Peyer's patch (tissue), 4 donors: ENCODE measurements around the gene SELL. TPM values are rescaled to one million over a fixed set of nuclear protein-coding genes. Genes with fewer than 3 reads are reported as not detected.
A peak's percentile ranks its signal among the peaks of the same experiment; 100 is the strongest.
"Not testable (repeated sequence)": the region's sequence is repeated elsewhere in the genome, so short reads cannot be mapped to it uniquely, and the experiment has no call there.

ENCODE experiments used
- DNase-seq, 3 donors: peaks; one replicate each; pipeline ENCODE4 v3.0.0-alpha.2; 2017 to 2019
- H3K27ac ChIP-seq, 4 donors: fragments of 200-600 bp; sonication (generic); one replicate each; pipeline ENCODE4 v1.5.1; 2016 to 2019
- H3K27me3 ChIP-seq, 2 donors: fragments of 200-600 bp; sonication (generic); one replicate each; pipeline ENCODE4 v1.5.1; 2019
- H3K36me3 ChIP-seq, 3 donors: fragments of 200-600 bp; sonication (generic); one replicate each; pipeline ENCODE4 v1.5.1; 2016 to 2019
- H3K4me1 ChIP-seq, 4 donors: fragments of 200-600 bp; sonication (generic); one replicate each; pipeline ENCODE4 v1.5.1; 2016 to 2019
- H3K4me3 ChIP-seq, 4 donors: fragments of 200-600 bp; sonication (generic); 1 replicate in 3 of 4; 2 replicates in 1 of 4; pipeline ENCODE4 v1.5.1; 2016 to 2019; ENCODE audit warnings: mild to moderate bottlenecking in 1 of 4
- H3K9me3 ChIP-seq, 4 donors: fragments of 200-600 bp; sonication (generic); one replicate each; pipeline ENCODE4 v1.5.1; 2016 to 2019; ENCODE audit warnings: mild to moderate bottlenecking in 1 of 4
- CTCF ChIP-seq, 6 experiments: fragments of 450-650 bp in 4 of 6; fragments of 200-600 bp in 2 of 6; sonication (generic) in 1 of 6; IDR thresholded peaks; one replicate each; pipeline ENCODE4 v1.5.1; 2017 to 2019; ENCODE audit warnings: antibody characterized with exemption in 6 of 6, mild to moderate bottlenecking in 3 of 6, moderate library complexity in 1 of 6
- POLR2A ChIP-seq, 2 donors: fragments of 450-650 bp; IDR thresholded peaks; one replicate each; pipeline ENCODE4 v1.5.1; 2017; ENCODE audit warnings: antibody characterized with exemption in 2 of 2, mild to moderate bottlenecking in 2 of 2, moderate library complexity in 2 of 2
- total RNA-seq, 4 donors: library from RNA; depleted of rRNA; stranded (reverse); fragments of >200 nt; gene quantifications; one replicate each; pipeline ENCODE4 v1.1.0, GENCODE V29; 2016

Gene SELL
- total RNA-seq, 4 donors from 2014 or later = 0.35 to 9.9 TPM; not detected in 2

DNA sequence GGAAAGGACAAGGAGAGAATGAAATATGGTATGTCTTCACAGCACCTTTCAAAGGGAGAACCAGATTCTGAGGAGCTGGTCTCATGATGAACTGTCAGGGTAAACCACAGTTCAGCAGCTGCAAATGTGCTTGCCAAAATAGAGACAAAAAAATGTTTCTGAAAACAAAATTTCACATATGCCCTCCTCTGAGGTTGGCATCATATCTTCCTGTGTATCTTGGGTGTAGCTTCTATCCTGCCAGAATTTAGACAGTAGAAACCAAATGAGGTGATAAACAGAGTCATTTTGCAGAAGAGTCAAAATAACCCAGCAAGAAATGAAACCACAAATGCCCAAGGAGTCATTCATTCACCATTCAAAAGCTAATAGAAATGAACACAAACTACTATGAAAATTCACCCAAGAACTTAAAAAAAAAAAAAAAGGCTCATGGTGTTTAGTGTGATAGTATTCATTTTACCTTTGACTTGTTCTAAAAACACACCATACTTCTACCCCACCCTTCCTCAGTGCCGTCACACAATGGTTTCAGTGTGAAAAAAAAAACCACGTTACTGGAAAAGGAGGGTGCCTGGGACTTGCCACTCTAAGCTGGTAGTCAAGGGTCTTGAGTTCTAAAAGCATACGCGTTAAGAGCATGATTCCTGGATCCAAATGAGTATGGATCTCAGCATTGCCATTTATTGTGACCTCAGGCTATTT, 18.5 kb downstream of the SELL start:
- Histone ChIP-seq H3K4me3 (no peak overlapping the region), H3K9me3 (no peaks in the 10 kb centered on the region), H3K27ac (peak overlapping the region in 2 of 4 donors; percentile 43 to 71), H3K27me3 (no peaks in the 10 kb centered on the region), H3K36me3 (no peaks in the 10 kb centered on the region), H3K4me1 (peaks cover 0 to 3% (median 0%) of the 10 kb centered on the region in 4 donors)
- DNase-seq = no peak
- no peak for TF ChIP-seq POLR2A (IDR thresholded peaks at IDR 0.05)
- no peak for TF ChIP-seq CTCF (IDR thresholded peaks at IDR 0.05)

DNA sequence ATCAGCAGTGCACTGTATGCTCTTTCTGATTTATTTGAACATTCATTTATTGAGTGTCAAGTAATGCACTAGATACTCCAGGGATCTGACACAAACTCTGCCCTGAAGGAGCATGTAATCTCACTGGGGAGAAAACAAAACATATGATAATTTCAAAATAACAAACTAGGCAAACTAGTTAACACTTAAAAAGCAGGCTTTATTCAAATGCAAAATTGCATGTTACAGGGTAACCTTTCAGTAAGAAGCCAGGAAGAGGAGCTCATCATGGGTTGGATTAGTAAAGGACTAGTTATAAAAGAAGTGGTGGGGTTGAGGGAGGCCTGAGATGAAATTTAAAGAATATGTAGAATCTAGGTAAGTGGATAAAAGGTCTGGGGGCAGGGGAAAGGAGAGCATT, 20.9 kb downstream of the SELL start:
- no peak for DNase-seq

DNA sequence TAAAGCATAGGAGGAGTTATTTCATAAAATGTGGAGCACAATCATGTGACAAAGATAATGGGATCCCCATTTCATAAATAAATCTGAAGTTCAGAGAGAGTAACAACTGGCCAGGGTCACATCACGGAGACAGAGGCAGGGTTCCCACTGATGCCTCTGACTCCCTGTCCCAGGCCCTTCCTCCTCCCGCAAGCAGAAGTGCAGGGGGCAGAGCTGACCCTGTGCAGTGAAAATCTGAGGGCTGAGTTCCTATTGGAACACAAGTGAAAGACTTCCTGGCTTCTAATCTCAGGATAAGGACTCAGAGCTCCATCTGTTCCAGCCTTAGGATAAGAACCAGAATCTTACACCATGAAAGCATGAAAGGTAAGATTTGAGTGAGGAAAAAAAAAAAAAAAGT, 22.0 kb downstream of the SELL start:
- no peak for TF ChIP-seq CTCF (IDR thresholded peaks at IDR 0.05)
- TF ChIP-seq POLR2A (IDR thresholded peaks at IDR 0.05) = no peak
- no peaks in the 10 kb centered on the region for H3K9me3 ChIP-seq
- no peak overlapping the region for H3K27ac ChIP-seq
- no peak for DNase-seq
- no peaks in the 10 kb centered on the region for H3K36me3 ChIP-seq
- H3K4me1 ChIP-seq = peaks cover 0 to 3% (median 0%) of the 10 kb centered on the region in 4 donors
- no peaks in the 10 kb centered on the region for H3K27me3 ChIP-seq
- no peak overlapping the region for H3K4me3 ChIP-seq

More for the DNA sequence above, 20.9 kb downstream of the SELL start:
- Histone ChIP-seq H3K4me1 (peaks cover 0 to 3% (median 0%) of the 10 kb centered on the region in 4 donors), H3K9me3 (no peaks in the 10 kb centered on the region), H3K27ac (no peak overlapping the region), H3K4me3 (no peak overlapping the region), H3K27me3 (no peaks in the 10 kb centered on the region), H3K36me3 (no peaks in the 10 kb centered on the region)
- no peak for TF ChIP-seq CTCF (IDR thresholded peaks at IDR 0.05)
- no peak for TF ChIP-seq POLR2A (IDR thresholded peaks at IDR 0.05)

DNA sequence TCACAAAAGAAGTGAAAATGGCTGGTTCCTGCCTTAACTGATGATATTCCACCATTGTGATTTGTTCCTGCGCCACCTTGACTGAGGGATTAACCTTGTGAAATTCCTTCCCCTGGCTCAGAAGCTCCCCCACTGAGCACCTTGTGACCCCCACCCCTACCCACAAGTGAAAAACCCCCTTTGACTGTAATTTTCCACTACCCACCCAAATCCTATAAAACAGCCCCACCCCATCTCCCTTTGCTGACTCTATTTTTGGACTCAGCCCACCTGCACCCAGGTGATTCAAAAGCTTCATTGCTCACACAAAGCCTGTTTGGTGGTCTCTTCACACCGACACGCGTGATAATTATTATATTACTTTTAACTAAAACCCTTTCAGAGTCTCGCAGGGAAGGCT, 23.0 kb downstream of the SELL start:
- H3K4me1 ChIP-seq, DNase-seq, H3K9me3 ChIP-seq, H3K4me3 ChIP-seq, H3K36me3 ChIP-seq, H3K27me3 ChIP-seq, H3K27ac ChIP-seq: not testable (repeated sequence)

GRCh38 chr1:169683661-169684060, 27.8 kb downstream of the SELL start:
- Histone ChIP-seq H3K27ac (peak overlapping the region in 1 of 4 donors; percentile 13), H3K9me3 (no peaks in the 10 kb centered on the region), H3K27me3 (no peaks in the 10 kb centered on the region), H3K36me3 (no peaks in the 10 kb centered on the region), H3K4me3 (no peak overlapping the region), H3K4me1 (peaks cover 0 to 3% (median 0%) of the 10 kb centered on the region in 4 donors)
- no peak for TF ChIP-seq CTCF (IDR thresholded peaks at IDR 0.05)
- no peak for DNase-seq

DNA sequence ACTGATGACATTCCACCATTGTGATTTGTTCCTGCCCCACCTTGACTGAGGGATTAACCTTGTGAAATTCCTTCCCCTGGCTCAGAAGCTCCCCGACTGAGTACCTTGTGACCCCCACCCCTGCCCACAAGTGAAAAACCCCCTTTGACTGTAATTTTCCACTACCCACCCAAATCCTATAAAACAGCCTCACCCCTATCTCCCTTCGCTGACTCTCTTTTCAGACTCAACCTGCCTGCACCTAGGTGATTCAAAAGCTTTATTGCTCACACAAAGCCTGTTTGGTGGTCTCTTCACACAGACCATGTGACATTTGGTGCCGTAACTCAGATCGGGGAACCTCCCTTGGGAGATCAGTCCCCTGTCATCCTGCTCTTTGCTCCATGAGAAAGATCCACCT, 28.3 kb downstream of the SELL start:
- H3K9me3 ChIP-seq, H3K27me3 ChIP-seq, H3K36me3 ChIP-seq, H3K4me1 ChIP-seq, H3K4me3 ChIP-seq, DNase-seq: not testable (repeated sequence)
- peak overlapping the region in 1 of 4 donors; percentile 48 for H3K27ac ChIP-seq

DNA sequence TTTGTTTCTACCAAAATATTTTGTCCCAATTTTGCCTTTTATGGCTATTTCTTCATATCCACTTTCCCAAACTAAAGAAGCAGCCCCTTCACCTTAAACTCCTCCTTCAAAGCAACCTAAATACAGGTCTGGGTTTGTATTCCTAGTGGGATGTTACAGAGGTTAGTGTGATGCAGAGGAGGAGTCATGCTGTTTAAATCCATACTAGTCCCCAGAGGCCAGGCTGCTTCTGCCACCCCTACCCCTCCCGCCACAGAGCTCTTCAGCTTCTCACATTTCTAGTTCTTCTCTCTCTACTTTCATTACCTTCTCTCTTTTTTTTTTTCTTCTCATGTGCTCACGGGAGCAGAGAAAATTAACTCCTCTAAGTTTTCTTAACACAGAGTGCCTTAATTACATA, 29.3 kb downstream of the SELL start:
- peak overlapping the region in 2 of 4 donors; percentile 8 to 48 for H3K27ac ChIP-seq
- TF ChIP-seq CTCF (IDR thresholded peaks at IDR 0.05) = no peak
- TF ChIP-seq POLR2A (IDR thresholded peaks at IDR 0.05) = no peak
- no peaks in the 10 kb centered on the region for H3K27me3 ChIP-seq
- H3K4me1 ChIP-seq = peaks cover 0 to 3% (median 0%) of the 10 kb centered on the region in 4 donors
- no peaks in the 10 kb centered on the region for H3K36me3 ChIP-seq
- H3K4me3 ChIP-seq = no peak overlapping the region
- no peak for DNase-seq
- no peaks in the 10 kb centered on the region for H3K9me3 ChIP-seq
